CD4-positive, CD25-positive, alpha-beta regulatory T cell (primary cell): ENCODE data around the gene LRRC37A. TPM values are rescaled to one million over a fixed set of nuclear protein-coding genes. Genes with fewer than 3 reads are reported as not detected.
"Not testable (repeated sequence)": the region's sequence is repeated elsewhere in the genome, so short reads cannot be mapped to it uniquely, and the experiment has no call there.

Source experiments
- ATAC-seq, 2 donors: fragments of 150-1000 bp; cut with Tn5 transposase; one replicate each; pipeline ENCODE4 v1.10.0; 2021; ENCODE audit warnings: low read depth in 2 of 2, moderate number of reproducible peaks in 2 of 2, moderate library complexity in 1 of 2
- DNase-seq, 3 donors: peaks; one replicate each; pipeline versions ENCODE4 v3.0.0 to v3.0.0-alpha.2; 2012 to 2022; ENCODE audit warnings: mixed read lengths in 1 of 3
- H3K27ac ChIP-seq: one replicate; pipeline ENCODE4 v1.7.0; 2013; ENCODE audit warnings: mild to moderate bottlenecking, low read length; ENCODE audit not compliant: insufficient read depth, poor library complexity, severe bottlenecking
- H3K27me3 ChIP-seq: one replicate; pipeline ENCODE4 v1.7.0; 2013; ENCODE audit warnings: low read length; ENCODE audit not compliant: control insufficient read depth, insufficient read depth
- H3K36me3 ChIP-seq: one replicate; pipeline ENCODE4 v1.7.0; 2013; ENCODE audit warnings: mild to moderate bottlenecking, low read length, moderate library complexity; ENCODE audit not compliant: control insufficient read depth, insufficient read depth
- H3K4me1 ChIP-seq: 2 replicates; pipeline ENCODE4 v1.7.0; 2013; ENCODE audit warnings: mild to moderate bottlenecking, low read length; ENCODE audit not compliant: insufficient read depth, control insufficient read depth, poor library complexity, severe bottlenecking
- H3K4me3 ChIP-seq: one replicate; pipeline ENCODE4 v1.7.0; 2013; ENCODE audit warnings: low read depth, mild to moderate bottlenecking, low read length, moderate library complexity
- H3K9me3 ChIP-seq, 2 experiments: 1 replicate in 1 of 2; 2 replicates in 1 of 2; pipeline ENCODE4 v1.7.0; 2013; ENCODE audit warnings: low read length in 2 of 2, mild to moderate bottlenecking in 1 of 2, moderate library complexity in 1 of 2; ENCODE audit not compliant: control insufficient read depth in 2 of 2
- H3K27ac Mint-ChIP-seq, 3 donors: one replicate each; pipeline ENCODE4 v1.8.0; 2020 to 2022; ENCODE audit warnings: mild to moderate bottlenecking in 3 of 3, mixed read lengths in 3 of 3, moderate library complexity in 2 of 3
- H3K27me3 Mint-ChIP-seq: one replicate; pipeline ENCODE4 v1.8.0; 2022; ENCODE audit warnings: mild to moderate bottlenecking, mixed read lengths
- H3K36me3 Mint-ChIP-seq: one replicate; pipeline ENCODE4 v1.8.0; 2020; ENCODE audit warnings: mixed read lengths
- H3K4me1 Mint-ChIP-seq, 4 donors: one replicate each; pipeline ENCODE4 v1.8.0; 2020 to 2022; ENCODE audit warnings: mixed read lengths in 4 of 4, mild to moderate bottlenecking in 1 of 4
- H3K4me3 Mint-ChIP-seq, 4 donors: one replicate each; pipeline ENCODE4 v1.8.0; 2020 to 2022; ENCODE audit warnings: mild to moderate bottlenecking in 4 of 4, mixed read lengths in 4 of 4, moderate library complexity in 3 of 4
- H3K9me3 Mint-ChIP-seq, 7 donors: one replicate each; pipeline ENCODE4 v1.8.0; 2020 to 2022; ENCODE audit warnings: mixed read lengths in 7 of 7, mild to moderate bottlenecking in 3 of 7, moderate library complexity in 2 of 7
- polyA plus RNA-seq, 4 donors: library from polyadenylated mRNA; unstranded; fragments of 300-500 nt; fragmentation: Illumina TruSeq; gene quantifications; one replicate each; pipeline ENCODE4 v1.2.3, GENCODE V29; 2021
- total RNA-seq: library from RNA; stranded (reverse); gene quantifications from one replicate; pipeline ENCODE4 v1.2.3, GENCODE V29; 2022

Gene LRRC37A
- total and polyA plus RNA-seq, 5 donors from 2014 or later: 0.52 to 33.0 (median 1.0) TPM

DNA sequence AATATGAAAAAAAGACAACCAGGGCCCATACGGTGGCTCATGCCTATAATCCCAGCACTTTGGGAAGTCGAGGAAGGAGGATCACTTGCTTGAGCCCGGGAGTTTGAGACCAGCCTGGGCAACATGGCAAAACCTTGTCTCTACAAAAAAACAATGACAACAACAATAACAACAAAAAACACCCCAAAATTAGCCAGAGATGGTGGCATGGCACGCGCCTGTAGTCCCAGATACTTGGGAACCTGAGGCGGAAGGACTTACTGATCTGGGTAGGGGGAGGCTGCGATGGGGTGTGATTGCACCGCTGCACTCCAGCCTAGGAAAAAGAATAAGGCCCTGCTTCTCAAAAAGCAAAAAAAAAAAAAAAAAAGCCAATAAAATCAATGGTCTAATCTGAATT, 3.3 kb upstream of the LRRC37A start:
- Mint-ChIP-seq H3K4me3 (peak overlapping the region in 2 of 4 donors; percentile 2 to 24), H3K27ac (peak overlapping the region in 1 of 3 donors; percentile 68), H3K4me1 (peaks cover 0 to 13% (median 7%) of the 10 kb centered on the region in 4 donors)
- not testable (repeated sequence) for H3K27me3 Mint-ChIP-seq, H3K36me3 Mint-ChIP-seq, H3K27ac ChIP-seq, H3K27me3 ChIP-seq, H3K4me3 ChIP-seq, H3K4me1 ChIP-seq, H3K36me3 ChIP-seq, H3K9me3 ChIP-seq, ATAC-seq, DNase-seq, H3K9me3 Mint-ChIP-seq

DNA sequence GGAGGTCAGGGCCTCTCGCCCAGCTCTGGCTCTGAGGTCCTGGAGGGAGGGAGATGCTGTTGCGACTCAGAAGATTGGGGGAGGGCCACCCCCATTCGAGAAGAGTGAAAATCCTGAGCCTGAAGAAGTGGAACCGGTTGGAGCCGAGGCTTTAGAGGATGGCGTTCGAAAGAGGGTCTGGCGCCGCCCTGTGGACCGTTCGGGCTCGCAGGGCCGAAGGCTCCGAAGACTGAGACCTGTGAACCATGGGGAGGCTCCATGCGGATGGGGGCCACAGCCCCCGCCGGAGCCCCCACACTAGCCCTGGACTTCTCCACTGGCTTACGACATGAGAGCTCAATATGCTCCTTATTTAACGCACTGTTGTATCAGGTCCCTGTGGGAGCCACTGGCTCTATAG, 46.3 kb downstream of the LRRC37A start:
- H3K9me3 ChIP-seq, ATAC-seq, H3K36me3 Mint-ChIP-seq: not testable (repeated sequence)

DNA sequence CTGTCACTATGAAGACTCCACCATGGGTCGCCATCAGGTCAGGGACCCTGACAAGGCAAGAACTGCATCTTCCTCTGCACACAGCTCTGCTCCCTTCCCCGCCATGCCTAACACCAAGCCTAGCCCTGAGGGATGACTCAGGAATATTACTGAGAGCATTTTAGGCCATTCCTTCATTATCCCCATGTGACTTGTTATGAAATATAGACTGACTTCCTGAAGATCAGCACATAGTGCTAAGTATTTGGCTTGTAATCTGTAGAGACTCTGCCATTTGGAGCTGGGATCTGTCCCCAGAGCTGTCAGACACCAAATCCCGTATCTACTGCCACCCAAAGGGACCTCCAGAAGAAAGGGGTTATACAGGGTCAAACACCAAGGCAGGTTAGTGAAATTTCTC, 47.2 kb downstream of the LRRC37A start:
- ATAC-seq: peak in 1 of 2 donors; percentile 24
- H3K4me1 Mint-ChIP-seq: not testable (repeated sequence)

More for the DNA sequence above, 46.3 kb downstream of the LRRC37A start:
- not testable (repeated sequence) for H3K27ac ChIP-seq, H3K27me3 Mint-ChIP-seq, H3K4me1 ChIP-seq, H3K4me1 Mint-ChIP-seq, H3K27ac Mint-ChIP-seq, H3K4me3 ChIP-seq, H3K9me3 Mint-ChIP-seq, H3K36me3 ChIP-seq, H3K27me3 ChIP-seq, H3K4me3 Mint-ChIP-seq, DNase-seq

DNA sequence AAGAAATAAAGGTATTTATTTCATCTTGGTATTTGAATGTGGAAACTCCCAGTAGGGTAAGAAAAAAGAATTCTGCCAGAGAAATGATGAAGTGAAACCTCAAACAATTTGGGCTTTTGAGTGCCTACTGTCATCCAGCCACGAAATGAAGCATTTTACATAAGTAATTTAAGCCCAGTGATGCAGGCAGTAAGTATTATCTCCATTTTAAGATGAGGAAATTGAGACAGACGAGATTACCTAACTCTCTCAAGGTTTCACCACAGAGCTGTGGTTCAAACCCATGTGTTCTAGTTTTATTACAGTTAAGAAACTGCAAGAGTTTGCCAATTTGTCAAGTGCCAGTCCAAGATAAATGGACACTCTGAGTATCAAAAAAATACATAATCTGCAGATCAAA, 53.4 kb downstream of the LRRC37A start:
- peak; percentile 55 for ATAC-seq
- not testable (repeated sequence) for DNase-seq, H3K9me3 Mint-ChIP-seq, H3K27ac Mint-ChIP-seq, H3K4me1 Mint-ChIP-seq, H3K4me3 Mint-ChIP-seq, H3K9me3 ChIP-seq, H3K4me1 ChIP-seq, H3K27me3 Mint-ChIP-seq, H3K27me3 ChIP-seq, H3K36me3 Mint-ChIP-seq, H3K27ac ChIP-seq, H3K4me3 ChIP-seq, H3K36me3 ChIP-seq

More for the DNA sequence above, 47.2 kb downstream of the LRRC37A start:
- DNase-seq, H3K4me3 Mint-ChIP-seq, H3K9me3 Mint-ChIP-seq, H3K4me1 ChIP-seq, H3K4me3 ChIP-seq, H3K9me3 ChIP-seq, H3K27ac Mint-ChIP-seq, H3K27me3 Mint-ChIP-seq, H3K27ac ChIP-seq, H3K27me3 ChIP-seq, H3K36me3 Mint-ChIP-seq, H3K36me3 ChIP-seq: not testable (repeated sequence)

DNA sequence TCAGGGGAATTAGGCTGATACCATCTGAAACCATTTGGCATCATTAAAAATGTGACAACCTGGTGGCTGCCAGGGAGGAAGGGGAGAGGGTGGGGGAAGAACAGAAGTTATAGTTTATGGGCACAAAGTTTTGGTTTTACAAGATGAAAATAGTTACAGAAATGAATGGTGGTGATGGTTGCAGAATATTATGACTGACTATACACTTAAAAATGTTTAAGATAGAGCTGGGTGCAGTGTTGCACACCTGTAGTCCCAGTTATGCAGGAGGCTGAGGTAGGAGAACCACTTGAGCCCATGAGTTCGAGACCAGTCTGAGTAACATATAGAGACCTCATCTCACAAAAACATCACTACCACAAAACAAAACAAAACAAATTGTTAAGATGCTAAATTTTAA, 54.1 kb downstream of the LRRC37A start:
- not testable (repeated sequence) for H3K4me1 ChIP-seq, ATAC-seq, H3K27me3 Mint-ChIP-seq, H3K9me3 ChIP-seq, DNase-seq, H3K27ac Mint-ChIP-seq, H3K4me3 Mint-ChIP-seq, H3K4me1 Mint-ChIP-seq, H3K27me3 ChIP-seq, H3K9me3 Mint-ChIP-seq, H3K27ac ChIP-seq, H3K4me3 ChIP-seq, H3K36me3 ChIP-seq, H3K36me3 Mint-ChIP-seq

DNA sequence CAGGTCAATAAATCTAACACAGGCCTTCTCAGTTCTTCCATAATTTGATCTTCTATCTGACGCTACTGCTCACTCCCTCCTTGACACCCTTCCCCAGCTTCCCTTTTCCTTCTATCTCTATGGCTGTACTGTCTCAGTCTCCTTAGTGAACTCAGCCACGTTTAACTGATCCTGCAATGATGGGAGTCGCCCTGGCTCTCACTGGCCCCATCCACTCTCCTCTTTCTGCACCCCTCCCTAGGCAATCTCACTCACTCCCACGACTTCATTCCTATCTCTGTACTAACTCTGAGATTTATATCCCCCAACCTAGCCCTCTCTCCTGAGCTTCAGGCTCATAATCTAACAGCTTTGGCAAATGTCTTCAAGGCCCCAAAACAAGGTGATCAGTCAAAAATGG, 58.9 kb downstream of the LRRC37A start:
- H3K27me3 Mint-ChIP-seq, H3K36me3 Mint-ChIP-seq, H3K27ac Mint-ChIP-seq, H3K4me3 Mint-ChIP-seq, H3K4me1 Mint-ChIP-seq, ATAC-seq, DNase-seq, H3K36me3 ChIP-seq, H3K4me3 ChIP-seq, H3K27me3 ChIP-seq, H3K27ac ChIP-seq, H3K9me3 Mint-ChIP-seq, H3K9me3 ChIP-seq, H3K4me1 ChIP-seq: not testable (repeated sequence)

DNA sequence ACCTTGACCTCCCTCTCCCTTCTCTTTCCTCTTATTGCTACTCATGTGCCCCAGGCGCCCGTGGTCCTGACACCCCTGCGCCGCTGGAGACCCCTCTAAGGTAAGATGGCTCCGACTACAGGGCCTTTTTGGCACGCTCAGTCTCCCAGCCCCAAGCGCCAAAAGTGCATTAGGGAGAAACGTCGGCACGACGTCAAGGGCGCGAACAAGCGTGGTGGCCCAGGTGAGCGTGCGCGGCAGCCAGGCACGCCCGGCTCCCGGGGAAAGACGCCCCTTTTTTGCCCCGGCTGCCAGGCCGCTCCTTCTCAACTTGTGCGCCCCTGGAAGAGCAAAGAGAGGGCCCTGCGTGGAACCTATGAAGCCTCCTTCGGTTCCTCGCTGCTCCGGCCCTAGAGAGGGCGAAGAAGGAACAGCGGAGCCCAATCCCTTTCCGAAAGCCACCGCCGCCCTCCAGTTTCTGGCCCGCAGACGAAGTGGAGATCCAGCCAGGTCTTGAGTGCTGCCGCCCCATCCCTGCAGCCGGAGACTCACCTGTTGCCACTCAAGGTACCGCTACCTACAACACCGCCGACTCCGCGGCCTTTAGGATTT, 66.3 kb downstream of the LRRC37A start:
- not testable (repeated sequence) for H3K36me3 ChIP-seq, DNase-seq, H3K4me1 Mint-ChIP-seq, H3K27ac Mint-ChIP-seq, H3K27me3 ChIP-seq, H3K4me3 ChIP-seq, H3K27me3 Mint-ChIP-seq, H3K36me3 Mint-ChIP-seq, H3K9me3 Mint-ChIP-seq, H3K4me3 Mint-ChIP-seq, H3K4me1 ChIP-seq, H3K9me3 ChIP-seq
- H3K27ac ChIP-seq: peak overlapping the region; percentile 33
- ATAC-seq: peak; percentile 34 to 40

DNA sequence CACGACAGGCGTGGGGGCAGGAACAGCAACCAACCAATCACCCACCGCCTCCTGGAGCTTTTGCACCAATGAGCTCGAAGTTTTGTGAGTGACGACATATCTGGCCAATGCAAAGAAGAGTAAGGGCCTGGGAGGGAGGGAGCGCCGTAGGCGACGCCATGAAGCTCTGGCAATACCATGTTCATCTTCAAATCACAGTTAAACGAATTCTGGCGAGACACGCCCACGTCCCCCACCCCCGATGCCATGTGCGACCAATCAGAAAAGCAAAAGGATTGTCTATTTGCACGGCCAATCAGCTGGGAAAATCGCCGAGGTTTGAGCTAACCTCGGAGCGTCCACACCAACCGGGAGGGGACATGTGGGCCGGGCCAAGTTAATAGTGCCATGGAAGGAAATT, 66.8 kb downstream of the LRRC37A start, which contains the start of gene ARL17B:
Gene ARL17B, minus strand, starts transcription at position 12 of the 400 bp plus-strand sequence. CDS start 3,369 bp downstream, outside the sequence.
- ATAC-seq: peak; percentile 97
- H3K27ac Mint-ChIP-seq, H3K36me3 Mint-ChIP-seq, H3K9me3 Mint-ChIP-seq, H3K27me3 Mint-ChIP-seq, H3K36me3 ChIP-seq, H3K4me3 ChIP-seq, H3K4me1 ChIP-seq, H3K9me3 ChIP-seq, H3K4me1 Mint-ChIP-seq, H3K27me3 ChIP-seq: not testable (repeated sequence)
- peak within 1 kb of the TSS in 2 of 4 donors; percentile 49 to 68 for H3K4me3 Mint-ChIP-seq
- peak in 2 of 3 donors; percentile 80 to 92 for DNase-seq
- peak within 1 kb of the TSS; percentile 33 for H3K27ac ChIP-seq
